ENCODE results near the gene PSMB7. TPM values are rescaled to one million over a fixed set of nuclear protein-coding genes. Genes with fewer than 3 reads are reported as not detected.

Gene PSMB7
- total and polyA plus RNA-seq, 2 of the 4 experiments (the other 2 are of a cell fraction) = 340 to 430 TPM

GRCh38 chr9:124352616-124353015, 62.6 kb downstream of the PSMB7 start:
- no peak for ATAC-seq (ENCODE audit: low read depth)
- no peaks in the 10 kb centered on the region for H3K27me3 ChIP-seq (ENCODE audit: control insufficient read depth, insufficient read depth, low read length)
- no peak overlapping the region for H2BK20ac ChIP-seq (ENCODE audit: low read depth, low read length)
- intact Hi-C loops (cut with micrococcal nuclease) (no loop called here), in situ Hi-C loops (cut with MboI; ENCODE audit: low sequenced_read_pairs) (no loop called here), dilution Hi-C loops (cut with HindIII; ENCODE audit: low sequenced_read_pairs, unreplicated experiment) (no loop called here)
- no peak overlapping the region for H3K4me3 ChIP-seq (ENCODE audit: insufficient read depth, low read depth, low read length)
- no peak overlapping the region for H4K8ac ChIP-seq (ENCODE audit: low read depth in 2 of 2, low read length in 2 of 2)
- no peak overlapping the region for H3K18ac ChIP-seq (ENCODE audit: low read depth, low read length)
- no peaks in the 10 kb centered on the region for H3K9me3 ChIP-seq (ENCODE audit: control insufficient read depth, insufficient read depth, low read length)
- H4K5ac ChIP-seq (ENCODE audit: low read depth, low read length) = no peak overlapping the region
- H2AK9ac ChIP-seq (replicated peaks; ENCODE audit: low read depth, low read length, poor library complexity) = no peak overlapping the region
- H3K27ac ChIP-seq (ENCODE audit: insufficient read depth, low read length) = no peak overlapping the region
- no peak overlapping the region for H2AFZ ChIP-seq (replicated peaks; ENCODE audit: low read length, poor library complexity)
- peaks cover 37 to 82% of the 10 kb centered on the region in 2 experiments for H3K79me1 ChIP-seq (ENCODE audit: low read depth in 1 of 2, low read length in 2 of 2)
- no peak overlapping the region for H3K4me2 ChIP-seq (ENCODE audit: low read depth, low read length)
- H2BK15ac ChIP-seq (ENCODE audit: low read depth, low read length) = no peak overlapping the region
- H3K14ac ChIP-seq (replicated peaks; ENCODE audit: low read depth, low read length) = no peak overlapping the region
- CTCF ChIA-PET = no interaction called here
- H3K4me1 ChIP-seq (ENCODE audit: control insufficient read depth, insufficient read depth, low read length) = peaks cover 12% of the 10 kb centered on the region
- no peak overlapping the region for H3K23ac ChIP-seq (ENCODE audit: low read depth, low read length)
- H3K36me3 ChIP-seq (ENCODE audit: control insufficient read depth, insufficient read depth, low read length) = peaks cover 85% of the 10 kb centered on the region
- no peak overlapping the region for H2BK5ac ChIP-seq (ENCODE audit: low read depth, low read length, poor library complexity, severe bottlenecking)
- no peak overlapping the region for H2AK5ac ChIP-seq (ENCODE audit: low read depth, low read length)
- no peak overlapping the region for H3K4ac ChIP-seq (ENCODE audit: low read depth, low read length)
- no peak overlapping the region for H4K91ac ChIP-seq (ENCODE audit: insufficient read depth, low read depth, low read length)
- peak; percentile 29 for DNase-seq
- no peak overlapping the region for H2BK120ac ChIP-seq (ENCODE audit: low read depth, low read length)
- H4K20me1 ChIP-seq (ENCODE audit: insufficient read depth, low read length) = peaks cover 68% of the 10 kb centered on the region
- TF ChIP-seq, protein P1, sequence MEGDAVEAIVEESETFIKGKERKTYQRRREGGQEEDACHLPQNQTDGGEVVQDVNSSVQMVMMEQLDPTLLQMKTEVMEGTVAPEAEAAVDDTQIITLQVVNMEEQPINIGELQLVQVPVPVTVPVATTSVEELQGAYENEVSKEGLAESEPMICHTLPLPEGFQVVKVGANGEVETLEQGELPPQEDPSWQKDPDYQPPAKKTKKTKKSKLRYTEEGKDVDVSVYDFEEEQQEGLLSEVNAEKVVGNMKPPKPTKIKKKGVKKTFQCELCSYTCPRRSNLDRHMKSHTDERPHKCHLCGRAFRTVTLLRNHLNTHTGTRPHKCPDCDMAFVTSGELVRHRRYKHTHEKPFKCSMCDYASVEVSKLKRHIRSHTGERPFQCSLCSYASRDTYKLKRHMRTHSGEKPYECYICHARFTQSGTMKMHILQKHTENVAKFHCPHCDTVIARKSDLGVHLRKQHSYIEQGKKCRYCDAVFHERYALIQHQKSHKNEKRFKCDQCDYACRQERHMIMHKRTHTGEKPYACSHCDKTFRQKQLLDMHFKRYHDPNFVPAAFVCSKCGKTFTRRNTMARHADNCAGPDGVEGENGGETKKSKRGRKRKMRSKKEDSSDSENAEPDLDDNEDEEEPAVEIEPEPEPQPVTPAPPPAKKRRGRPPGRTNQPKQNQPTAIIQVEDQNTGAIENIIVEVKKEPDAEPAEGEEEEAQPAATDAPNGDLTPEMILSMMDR (conservative IDR thresholded peaks at IDR 0.05; ENCODE audit: low read depth, low read length) = no peak
- TF ChIP-seq MAFK (IDR thresholded peaks at IDR 0.05; ENCODE audit: low read depth, low read length) (no peak), SMC3 (IDR thresholded peaks at IDR 0.05; ENCODE audit: low read depth, low read length) (no peak), POLR2A (IDR thresholded peaks at IDR 0.05; ENCODE audit: low read depth, low read length) (no peak), MXI1 (IDR thresholded peaks at IDR 0.05; ENCODE audit: borderline replicate concordance, low read depth, low read length) (no peak), FOS (IDR thresholded peaks at IDR 0.05; ENCODE audit: low read depth, low read length) (no peak), USF2 (IDR thresholded peaks at IDR 0.05; ENCODE audit: low read depth, low read length) (no peak), RFX5 (IDR thresholded peaks at IDR 0.05; ENCODE audit: low read depth, low read length) (no peak)
- 58% methylated on average over 2 of the region's 8 CpGs; no CpG with 5 or more reads in 1 of the 2 experiments for WGBS, 2 experiments (ENCODE audit: extremely low coverage in 2 of 2, insufficient read length in 1 of 2)
- H3K56ac ChIP-seq (ENCODE audit: extremely low read depth, insufficient read depth, low read length) = no peak overlapping the region
- no peak overlapping the region for H3K9ac ChIP-seq (ENCODE audit: low read depth, low read length)
- H3K9me1 ChIP-seq (ENCODE audit: insufficient read depth, low read length) = peaks cover 28% of the 10 kb centered on the region
- POLR2A ChIA-PET (ENCODE audit: unreplicated experiment) = no interaction called here
- BruUV-seq (replicated peaks) = no TSS peak
